Ishikawa (cell line): ENCODE measurements around the gene LURAP1L.

Experiments used
- CEBPB ChIP-seq: IDR thresholded peaks from 2 replicates; pipeline ENCODE4 v1.6.1; 2012
- CREB1 ChIP-seq: IDR thresholded peaks from 2 replicates; pipeline ENCODE4 v1.6.1; 2012; ENCODE audit warnings: low read depth
- EGR1 ChIP-seq: IDR thresholded peaks from 2 replicates; pipeline ENCODE4 v1.6.1; 2012
- EP300 ChIP-seq: IDR thresholded peaks from 2 replicates; pipeline ENCODE4 v1.6.1; 2012; ENCODE audit warnings: borderline replicate concordance
- FOXM1 ChIP-seq: IDR thresholded peaks from 2 replicates; pipeline ENCODE4 v1.6.1; 2012; ENCODE audit warnings: low read depth, borderline replicate concordance
- MAX ChIP-seq: IDR thresholded peaks from 2 replicates; pipeline ENCODE4 v1.6.1; 2012
- TCF12 ChIP-seq: IDR thresholded peaks from 2 replicates; pipeline ENCODE4 v1.6.1; 2012; ENCODE audit warnings: low read depth
- TEAD4 ChIP-seq: IDR thresholded peaks from 2 replicates; pipeline ENCODE4 v1.6.1; 2012
- YY1 ChIP-seq: IDR thresholded peaks from 2 replicates; pipeline ENCODE4 v1.6.1; 2012; ENCODE audit warnings: low read depth
- TF ChIP-seq, protein P1 (sequence below): IDR thresholded peaks from 2 replicates; pipeline ENCODE4 v1.6.1; 2012; ENCODE audit warnings: low read depth, mild to moderate bottlenecking
- TF ChIP-seq, protein P2 (sequence below): IDR thresholded peaks from 2 replicates; pipeline ENCODE4 v1.6.1; 2012

DNA sequence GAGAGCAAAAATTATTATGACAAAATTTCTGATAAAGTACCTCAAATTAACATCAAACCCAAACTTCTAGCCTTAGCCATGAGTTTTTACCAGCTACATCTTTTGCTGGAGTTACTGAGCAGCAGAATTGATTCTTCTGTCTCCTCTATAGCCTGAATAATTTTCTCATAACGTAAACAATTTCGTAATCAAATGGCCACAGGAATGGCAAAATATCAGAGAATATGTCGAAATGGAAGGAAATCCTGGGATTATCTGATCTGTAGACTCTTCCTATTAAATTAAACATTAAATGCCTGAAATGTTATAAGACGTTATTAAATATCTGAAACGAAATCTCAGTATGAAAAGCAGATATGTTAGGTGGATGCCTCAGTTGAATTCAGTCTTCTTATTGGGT, 41.1 kb downstream of the LURAP1L start:
- TF ChIP-seq EP300 (no peak), YY1 (no peak), MAX (no peak), FOXM1 (no peak), TEAD4 (no peak), EGR1 (no peak), CREB1 (no peak), CEBPB (no peak), TCF12 (no peak)
- TF ChIP-seq, protein P1, sequence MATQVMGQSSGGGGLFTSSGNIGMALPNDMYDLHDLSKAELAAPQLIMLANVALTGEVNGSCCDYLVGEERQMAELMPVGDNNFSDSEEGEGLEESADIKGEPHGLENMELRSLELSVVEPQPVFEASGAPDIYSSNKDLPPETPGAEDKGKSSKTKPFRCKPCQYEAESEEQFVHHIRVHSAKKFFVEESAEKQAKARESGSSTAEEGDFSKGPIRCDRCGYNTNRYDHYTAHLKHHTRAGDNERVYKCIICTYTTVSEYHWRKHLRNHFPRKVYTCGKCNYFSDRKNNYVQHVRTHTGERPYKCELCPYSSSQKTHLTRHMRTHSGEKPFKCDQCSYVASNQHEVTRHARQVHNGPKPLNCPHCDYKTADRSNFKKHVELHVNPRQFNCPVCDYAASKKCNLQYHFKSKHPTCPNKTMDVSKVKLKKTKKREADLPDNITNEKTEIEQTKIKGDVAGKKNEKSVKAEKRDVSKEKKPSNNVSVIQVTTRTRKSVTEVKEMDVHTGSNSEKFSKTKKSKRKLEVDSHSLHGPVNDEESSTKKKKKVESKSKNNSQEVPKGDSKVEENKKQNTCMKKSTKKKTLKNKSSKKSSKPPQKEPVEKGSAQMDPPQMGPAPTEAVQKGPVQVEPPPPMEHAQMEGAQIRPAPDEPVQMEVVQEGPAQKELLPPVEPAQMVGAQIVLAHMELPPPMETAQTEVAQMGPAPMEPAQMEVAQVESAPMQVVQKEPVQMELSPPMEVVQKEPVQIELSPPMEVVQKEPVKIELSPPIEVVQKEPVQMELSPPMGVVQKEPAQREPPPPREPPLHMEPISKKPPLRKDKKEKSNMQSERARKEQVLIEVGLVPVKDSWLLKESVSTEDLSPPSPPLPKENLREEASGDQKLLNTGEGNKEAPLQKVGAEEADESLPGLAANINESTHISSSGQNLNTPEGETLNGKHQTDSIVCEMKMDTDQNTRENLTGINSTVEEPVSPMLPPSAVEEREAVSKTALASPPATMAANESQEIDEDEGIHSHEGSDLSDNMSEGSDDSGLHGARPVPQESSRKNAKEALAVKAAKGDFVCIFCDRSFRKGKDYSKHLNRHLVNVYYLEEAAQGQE = no peak
- TF ChIP-seq, protein P2, sequence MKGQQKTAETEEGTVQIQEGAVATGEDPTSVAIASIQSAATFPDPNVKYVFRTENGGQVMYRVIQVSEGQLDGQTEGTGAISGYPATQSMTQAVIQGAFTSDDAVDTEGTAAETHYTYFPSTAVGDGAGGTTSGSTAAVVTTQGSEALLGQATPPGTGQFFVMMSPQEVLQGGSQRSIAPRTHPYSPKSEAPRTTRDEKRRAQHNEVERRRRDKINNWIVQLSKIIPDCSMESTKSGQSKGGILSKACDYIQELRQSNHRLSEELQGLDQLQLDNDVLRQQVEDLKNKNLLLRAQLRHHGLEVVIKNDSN = no peak
